HFFc6 (cell line): ENCODE results near the gene ZNF526. TPM values are rescaled to one million over a fixed set of nuclear protein-coding genes. Genes with fewer than 3 reads are reported as not detected.
A peak's percentile ranks its signal among the peaks of the same experiment; 100 is the strongest.
"Not testable (repeated sequence)": the region's sequence is repeated elsewhere in the genome, so short reads cannot be mapped to it uniquely, and the experiment has no call there.

Experiments
- DNase-seq: peaks from one replicate; pipeline ENCODE4 v3.0.0-alpha.2; 2018
- H3K27ac Mint-ChIP-seq: 2 replicates; pipeline ENCODE4 v1.8.0; 2020; ENCODE audit warnings: mild to moderate bottlenecking, mixed read lengths
- H3K27me3 Mint-ChIP-seq: 2 replicates; pipeline ENCODE4 v1.8.0; 2021; ENCODE audit warnings: mild to moderate bottlenecking, moderate library complexity, mixed read lengths; ENCODE audit not compliant: insufficient read depth
- H3K36me3 Mint-ChIP-seq: 2 replicates; pipeline ENCODE4 v1.8.0; 2021; ENCODE audit warnings: low read depth, mixed read lengths
- H3K4me1 Mint-ChIP-seq: 2 replicates; pipeline ENCODE4 v1.8.0; 2020; ENCODE audit warnings: low read depth, mixed read lengths
- H3K4me3 Mint-ChIP-seq: 2 replicates; pipeline ENCODE4 v1.8.0; 2020; ENCODE audit warnings: mild to moderate bottlenecking, moderate library complexity, mixed read lengths
- H3K9me3 Mint-ChIP-seq: 2 replicates; pipeline ENCODE4 v1.8.0; 2020; ENCODE audit warnings: mild to moderate bottlenecking, mixed read lengths
- total RNA-seq, 6 experiments: library from RNA; stranded (reverse); fragmentation: NEBNext Ultra II Directional; extraction: Animal tissue kit (Norgen Biotek cat#: 25700); gene quantifications; 2 replicates in 1 of 6; 3 replicates in 5 of 6; pipeline ENCODE4 v1.2.3, GENCODE V29; 2021
- TF ChIP-seq, protein P1 (sequence below): fragments of 200-600 bp; sonication (generic); IDR thresholded peaks from 2 replicates; pipeline ENCODE4 v1.5.0; 2021; ENCODE audit warnings: antibody characterized with exemption, mild to moderate bottlenecking

The ZNF526 gene
- total RNA-seq, 6 experiments from 2014 or later, result 14.0 to 18.2 (median 16.1) TPM

- TF ChIP-seq, protein P1, sequence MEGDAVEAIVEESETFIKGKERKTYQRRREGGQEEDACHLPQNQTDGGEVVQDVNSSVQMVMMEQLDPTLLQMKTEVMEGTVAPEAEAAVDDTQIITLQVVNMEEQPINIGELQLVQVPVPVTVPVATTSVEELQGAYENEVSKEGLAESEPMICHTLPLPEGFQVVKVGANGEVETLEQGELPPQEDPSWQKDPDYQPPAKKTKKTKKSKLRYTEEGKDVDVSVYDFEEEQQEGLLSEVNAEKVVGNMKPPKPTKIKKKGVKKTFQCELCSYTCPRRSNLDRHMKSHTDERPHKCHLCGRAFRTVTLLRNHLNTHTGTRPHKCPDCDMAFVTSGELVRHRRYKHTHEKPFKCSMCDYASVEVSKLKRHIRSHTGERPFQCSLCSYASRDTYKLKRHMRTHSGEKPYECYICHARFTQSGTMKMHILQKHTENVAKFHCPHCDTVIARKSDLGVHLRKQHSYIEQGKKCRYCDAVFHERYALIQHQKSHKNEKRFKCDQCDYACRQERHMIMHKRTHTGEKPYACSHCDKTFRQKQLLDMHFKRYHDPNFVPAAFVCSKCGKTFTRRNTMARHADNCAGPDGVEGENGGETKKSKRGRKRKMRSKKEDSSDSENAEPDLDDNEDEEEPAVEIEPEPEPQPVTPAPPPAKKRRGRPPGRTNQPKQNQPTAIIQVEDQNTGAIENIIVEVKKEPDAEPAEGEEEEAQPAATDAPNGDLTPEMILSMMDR, result no peak
- no peaks in the 10 kb centered on the region for H3K27me3 Mint-ChIP-seq
- H3K36me3 Mint-ChIP-seq, result no peaks in the 10 kb centered on the region
- H3K9me3 Mint-ChIP-seq, result no peaks in the 10 kb centered on the region
- no peak overlapping the region for H3K4me3 Mint-ChIP-seq
- DNase-seq, result no peak
- H3K4me1 Mint-ChIP-seq, result peaks cover 7% of the 10 kb centered on the region
- no peak overlapping the region for H3K27ac Mint-ChIP-seq
These were observed 41.7 kb downstream of the ZNF526 start for GRCh38 chr19:42261763-42262162.

GRCh38 chr19:42266105-42266504 lies 46.0 kb downstream of the ZNF526 start:
- H3K27ac Mint-ChIP-seq, H3K27me3 Mint-ChIP-seq, H3K9me3 Mint-ChIP-seq, H3K4me3 Mint-ChIP-seq, DNase-seq, H3K36me3 Mint-ChIP-seq: not testable (repeated sequence)
- H3K4me1 Mint-ChIP-seq, result peaks cover 22% of the 10 kb centered on the region

DNA sequence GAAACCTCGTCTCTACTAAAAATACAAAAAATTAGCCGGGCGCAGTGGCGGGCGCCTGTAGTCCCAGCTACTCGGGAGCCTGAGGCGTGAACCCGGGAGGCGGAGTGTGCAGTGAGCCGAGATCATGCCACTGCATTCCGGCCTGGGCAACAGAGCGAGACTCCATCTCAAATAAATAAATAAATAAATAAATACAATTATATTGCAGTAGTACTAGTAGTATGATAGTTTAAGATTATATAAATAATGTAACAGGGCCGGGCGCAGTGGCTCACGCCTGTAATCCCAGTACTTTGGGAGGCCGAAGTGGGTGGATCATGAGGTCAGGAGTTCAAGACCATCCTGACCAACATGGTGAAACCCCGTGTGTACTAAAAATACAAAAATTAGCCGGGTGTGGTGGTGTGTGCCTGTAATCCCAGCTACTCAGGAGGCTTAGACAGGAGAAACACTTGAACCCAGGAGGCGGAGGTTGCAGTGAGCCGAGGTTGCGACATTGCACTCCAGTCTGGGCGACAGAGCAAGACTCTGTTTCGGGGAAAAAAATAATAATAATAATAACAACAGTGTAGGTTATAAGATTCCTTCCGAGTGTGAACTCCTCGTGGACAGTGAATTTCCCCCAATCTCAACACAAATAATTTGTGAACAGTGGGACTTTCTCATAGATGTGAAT lies 47.0 kb downstream of the ZNF526 start:
- not testable (repeated sequence) for H3K4me3 Mint-ChIP-seq, H3K9me3 Mint-ChIP-seq
- peaks cover 22% of the 10 kb centered on the region for H3K4me1 Mint-ChIP-seq

GRCh38 chr19:42267644-42268141 lies 47.6 kb downstream of the ZNF526 start:
- Mint-ChIP-seq H3K4me3 (no peak overlapping the region), H3K4me1 (peaks cover 22% of the 10 kb centered on the region), H3K9me3 (no peaks in the 10 kb centered on the region), H3K36me3 (peaks cover 6% of the 10 kb centered on the region; the same call in 1 of the 2 replicates), H3K27me3 (peaks cover 5% of the 10 kb centered on the region), H3K27ac (no peak overlapping the region)
- DNase-seq, result no peak
- TF ChIP-seq, protein P1, result no peak

More for the DNA sequence above, 47.0 kb downstream of the ZNF526 start:
- not testable (repeated sequence) for H3K27ac Mint-ChIP-seq, H3K27me3 Mint-ChIP-seq, H3K36me3 Mint-ChIP-seq, DNase-seq

GRCh38 chr19:42268142-42268703 lies 48.1 kb downstream of the ZNF526 start:
- TF ChIP-seq, protein P1, result no peak
- Mint-ChIP-seq H3K27ac (no peak overlapping the region), H3K36me3 (peaks cover 6% of the 10 kb centered on the region; the same call in 1 of the 2 replicates), H3K4me3 (no peak overlapping the region), H3K27me3 (peaks cover 5% of the 10 kb centered on the region), H3K9me3 (no peaks in the 10 kb centered on the region), H3K4me1 (peaks cover 22% of the 10 kb centered on the region)
- peak; percentile 99 for DNase-seq

- peaks cover 6% of the 10 kb centered on the region; the same call in 1 of the 2 replicates for H3K36me3 Mint-ChIP-seq
- DNase-seq, result peak; percentile 100
- TF ChIP-seq, protein P1, result no peak
- H3K27ac Mint-ChIP-seq, result no peak within 1 kb of the TSS
- H3K27me3 Mint-ChIP-seq, result peaks cover 5% of the 10 kb centered on the region
- no peaks in the 10 kb centered on the region for H3K9me3 Mint-ChIP-seq
- no peak within 1 kb of the TSS; the same call in 1 of the 2 replicates for H3K4me3 Mint-ChIP-seq
- peaks cover 22% of the 10 kb centered on the region for H3K4me1 Mint-ChIP-seq
These were observed 48.8 kb downstream of the ZNF526 start, which contains the start of gene CIC for GRCh38 chr19:42268704-42269477. Gene CIC, plus strand, starts transcription at chr19:42269252. Its CDS starts 2,532 bp downstream, at chr19:42271784.
